IPS-NIHi11 (cell line): Measurements from ENCODE around the gene SHROOM1.
"Not testable (repeated sequence)": the region's sequence is repeated elsewhere in the genome, so short reads cannot be mapped to it uniquely, and the experiment has no call there.

Source experiments
- DNase-seq: peaks from one replicate; pipeline ENCODE4 v3.0.0; 2012; ENCODE audit warnings: mixed read lengths, low spot score

The SHROOM1 gene

GRCh38 chr5:132807163-132807838, 23.1 kb downstream of the SHROOM1 start:
- DNase-seq: peak; percentile 66

GRCh38 chr5:132806804-132807162, 23.7 kb downstream of the SHROOM1 start:
- DNase-seq: not testable (repeated sequence)

GRCh38 chr5:132805872-132806271, 24.6 kb downstream of the SHROOM1 start:
- not testable (repeated sequence) for DNase-seq

DNA sequence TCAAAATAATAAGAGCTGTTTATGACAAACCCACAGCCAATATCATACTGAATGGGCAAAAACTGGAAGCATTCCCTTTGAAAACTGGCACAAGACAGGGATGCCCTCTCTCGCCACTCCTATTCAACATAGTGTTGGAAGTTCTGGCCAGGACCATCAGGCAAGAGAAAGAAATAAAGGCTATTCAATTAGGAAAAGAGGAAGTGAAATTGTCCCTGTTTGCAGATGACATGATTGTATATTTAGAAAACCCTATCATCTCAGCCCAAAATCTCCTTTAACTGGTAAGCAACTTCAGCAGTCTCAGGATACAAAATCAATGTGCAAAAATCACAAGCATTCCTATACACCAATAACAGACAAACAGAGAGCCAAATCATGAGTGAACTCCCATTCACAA, 26.2 kb downstream of the SHROOM1 start:
- DNase-seq: not testable (repeated sequence)

DNA sequence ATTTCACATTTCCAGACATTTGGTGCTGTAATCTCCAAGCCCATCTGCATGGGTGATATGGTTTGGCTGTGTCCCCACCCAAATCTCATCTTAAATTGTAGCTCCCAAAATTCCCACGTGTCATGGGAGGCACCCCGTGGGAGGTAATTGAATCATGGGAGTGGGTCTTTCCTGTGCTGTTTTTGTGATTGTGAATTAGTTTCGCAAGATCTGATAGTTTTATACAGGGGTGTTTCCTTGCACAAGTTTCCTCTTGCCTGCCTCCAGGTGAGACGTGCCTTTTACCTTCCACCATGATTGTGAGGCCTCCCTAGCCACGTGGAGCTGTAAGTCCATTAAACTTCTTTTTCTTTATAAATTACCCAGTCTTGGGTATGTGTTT, 27.8 kb downstream of the SHROOM1 start:
- not testable (repeated sequence) for DNase-seq

DNA sequence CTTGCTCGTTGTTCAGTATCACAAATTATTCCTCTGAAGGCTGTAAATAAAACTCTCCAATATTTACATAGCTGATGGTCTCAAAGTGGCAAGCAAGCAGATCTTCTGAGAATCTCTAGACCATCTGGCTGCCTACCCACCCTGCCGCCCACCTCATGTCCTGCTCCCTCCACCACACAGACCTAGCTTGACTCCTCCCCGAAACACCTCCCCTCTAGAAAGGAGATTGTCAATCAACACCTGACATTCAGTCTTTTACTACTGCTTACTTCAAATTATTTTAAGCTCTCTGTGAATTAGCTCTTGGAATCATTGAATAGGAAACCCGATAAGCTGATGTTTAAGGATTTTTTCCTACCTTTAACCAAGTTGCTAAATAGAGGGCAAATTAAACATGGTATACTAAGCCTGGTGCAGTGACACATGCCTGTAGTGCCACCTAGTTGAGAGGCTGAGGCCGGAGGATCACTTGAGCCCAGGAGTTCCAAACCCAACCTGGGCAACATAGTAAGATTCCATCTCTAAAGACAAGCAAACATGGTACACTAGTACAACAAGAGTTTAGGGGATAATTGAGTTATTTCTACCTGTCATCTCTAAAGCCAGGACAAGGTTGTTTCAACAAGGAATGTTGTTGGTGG, 28.3 kb downstream of the SHROOM1 start:
- no peak for DNase-seq

GRCh38 chr5:132800545-132800944, 29.9 kb downstream of the SHROOM1 start:
- no peak for DNase-seq

GRCh38 chr5:132799392-132799791, 31.1 kb downstream of the SHROOM1 start:
- no peak for DNase-seq

GRCh38 chr5:132797651-132798050, 32.8 kb downstream of the SHROOM1 start:
- DNase-seq: no peak

GRCh38 chr5:132791026-132791425, 39.4 kb downstream of the SHROOM1 start:
- DNase-seq: no peak

GRCh38 chr5:132790201-132790865, 40.1 kb downstream of the SHROOM1 start:
- DNase-seq: no peak

DNA sequence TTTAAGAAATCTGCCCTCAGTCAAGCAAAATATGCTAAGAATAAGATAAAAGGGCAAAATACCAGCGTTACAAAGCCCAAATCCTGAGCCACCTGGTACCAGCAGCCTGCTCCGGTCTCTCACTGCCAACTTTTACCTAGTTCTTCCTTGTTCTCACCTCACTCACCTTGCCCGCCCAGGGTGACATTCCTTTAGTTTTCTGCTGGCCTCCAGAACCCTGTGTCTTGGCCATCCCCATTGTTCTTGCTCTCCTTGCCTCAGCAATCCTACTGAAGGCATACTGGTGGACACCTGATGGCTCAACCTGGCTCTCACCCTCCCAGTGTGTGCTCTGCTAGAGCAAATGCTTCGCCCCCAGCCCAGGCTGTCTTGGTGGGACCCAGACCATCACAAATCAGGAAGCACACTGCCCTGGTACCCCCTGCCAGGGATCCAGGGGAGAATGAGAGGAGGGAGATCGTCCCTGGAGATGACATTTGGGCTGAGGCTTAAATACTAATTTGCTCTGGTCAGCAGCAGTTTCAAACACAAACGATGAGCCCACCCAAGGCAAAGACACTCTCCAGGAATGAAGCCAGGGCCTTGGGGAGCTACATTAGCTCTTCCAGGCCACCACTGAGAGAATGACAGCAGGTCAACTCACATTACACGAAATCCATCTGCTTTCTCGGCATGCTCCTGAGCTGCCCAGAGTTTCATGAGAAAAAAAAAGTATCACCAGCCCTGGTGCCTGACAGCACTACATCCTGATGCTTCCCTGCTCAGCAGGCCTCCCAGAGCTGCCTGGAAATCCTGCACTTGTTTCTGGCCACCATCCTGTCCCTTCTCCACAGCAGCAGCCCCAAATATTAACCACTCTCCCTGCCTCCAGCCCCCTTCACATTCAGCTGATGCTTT, 41.2 kb downstream of the SHROOM1 start:
- no peak for DNase-seq

DNA sequence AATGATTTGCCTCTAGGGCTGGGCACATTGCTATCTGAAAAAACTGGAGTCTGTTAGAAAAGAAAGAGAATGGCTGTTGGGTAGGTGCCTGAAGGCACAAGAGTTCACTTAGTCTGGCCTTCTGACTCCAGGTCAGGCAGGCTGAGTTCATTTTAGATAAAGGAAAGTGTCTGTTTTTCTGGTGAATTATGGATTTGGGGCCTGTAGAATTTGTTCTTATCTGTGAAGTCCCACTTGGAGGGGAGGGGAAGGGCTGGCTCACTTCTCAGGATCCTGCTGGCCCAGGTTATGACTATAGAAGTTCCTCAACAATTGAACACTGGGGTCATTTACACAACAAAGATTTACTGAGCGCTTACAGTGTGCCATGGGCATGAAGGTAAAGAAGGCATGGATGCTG, 41.9 kb downstream of the SHROOM1 start:
- no peak for DNase-seq

GRCh38 chr5:132787076-132787475, 43.4 kb downstream of the SHROOM1 start:
- no peak for DNase-seq

DNA sequence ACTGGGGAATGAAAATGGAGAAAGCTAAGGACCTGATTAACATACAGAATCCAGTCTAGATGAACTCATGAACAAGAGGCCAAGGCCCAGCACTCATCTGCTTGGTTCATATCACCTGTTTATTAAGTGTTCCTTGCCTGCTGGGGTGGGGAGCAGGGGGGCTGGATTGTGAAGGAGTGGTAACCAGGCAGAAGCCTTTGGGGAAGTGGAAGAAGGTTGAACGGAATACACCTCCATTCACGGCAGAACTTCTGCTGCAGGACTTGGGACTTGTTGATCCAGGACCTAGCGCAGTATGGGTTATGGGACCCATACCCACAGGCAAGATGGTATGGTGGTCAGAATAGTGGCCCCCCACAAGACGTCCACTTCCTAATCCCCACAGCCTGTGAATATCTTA, 44.6 kb downstream of the SHROOM1 start:
- DNase-seq: no peak

DNA sequence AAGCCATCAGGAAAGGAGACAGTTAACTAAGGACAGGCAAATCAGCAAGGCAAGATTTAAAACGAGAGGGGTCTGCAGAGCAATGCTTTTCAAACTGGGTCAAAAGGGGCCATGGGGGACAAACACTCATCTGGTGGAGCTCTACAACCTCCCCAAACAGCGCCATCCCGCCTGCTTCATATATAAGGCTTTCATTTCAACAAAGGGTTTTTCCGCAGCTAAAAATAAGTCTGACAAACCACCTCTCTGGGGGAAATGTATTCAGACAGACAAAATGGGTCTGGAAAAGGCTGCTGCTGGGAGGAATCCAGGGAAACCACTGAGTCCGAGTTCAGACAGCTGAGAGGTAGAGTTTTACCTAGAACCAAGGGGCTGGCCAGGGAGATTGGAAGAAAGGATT, 45.1 kb downstream of the SHROOM1 start:
- no peak for DNase-seq

- DNase-seq: no peak
Measured at GRCh38 chr5:132782101-132782500, 48.3 kb downstream of the SHROOM1 start.

DNA sequence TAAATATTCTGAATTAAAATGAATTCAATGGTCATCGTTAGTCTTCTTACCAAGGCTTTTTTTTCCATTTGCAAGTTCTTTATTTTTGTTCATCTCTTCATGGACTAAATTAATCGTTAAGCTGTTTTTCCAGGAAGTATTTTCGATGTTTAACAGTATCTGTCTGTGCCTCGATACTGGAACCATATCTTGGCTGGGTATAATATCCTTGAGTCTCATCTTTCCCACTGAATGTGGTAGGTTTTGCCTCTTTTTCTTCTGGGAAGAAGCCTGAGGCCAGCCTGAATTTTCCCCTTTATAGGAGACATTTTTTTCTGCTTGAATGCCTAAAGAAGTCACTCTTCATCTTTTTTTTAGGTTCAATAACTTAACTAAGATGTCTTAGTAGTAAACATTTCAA, 49.4 kb downstream of the SHROOM1 start:
- DNase-seq: no peak

- no peak for DNase-seq
Measured at GRCh38 chr5:132780577-132780976, 49.9 kb downstream of the SHROOM1 start.

- DNase-seq: no peak
Measured at GRCh38 chr5:132779961-132780360, 50.5 kb downstream of the SHROOM1 start.

GRCh38 chr5:132778856-132779255, 51.6 kb downstream of the SHROOM1 start:
- no peak for DNase-seq

DNA sequence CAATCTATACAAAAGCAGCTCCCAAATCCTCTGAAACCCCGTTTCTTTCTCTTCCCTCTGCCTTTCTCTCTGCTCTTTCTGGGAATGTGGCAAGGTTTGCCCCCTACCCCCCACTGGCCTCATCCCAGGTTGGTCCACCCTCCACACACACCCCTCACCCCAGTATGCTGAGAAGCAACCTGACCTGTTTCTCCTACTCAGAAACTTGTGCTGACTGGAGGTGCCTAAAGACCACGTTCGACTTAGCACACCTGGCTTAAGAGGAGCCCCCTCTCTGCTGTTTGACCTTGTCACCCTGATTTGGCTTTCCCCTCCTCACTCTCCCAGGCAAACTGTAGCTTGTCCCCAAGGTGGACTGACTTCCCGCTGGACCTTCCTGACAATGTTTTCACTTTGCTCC, 52.3 kb downstream of the SHROOM1 start:
- DNase-seq: no peak
